Activated CD4-positive, CD25-positive, alpha-beta regulatory T cell treated with anti-CD3 and anti-CD28 coated beads, Interleukin-2, amount 50 U/mL, for 16 hours (primary cell): ENCODE results near the gene TMEM169.
"Not testable (repeated sequence)": the region's sequence is repeated elsewhere in the genome, so short reads cannot be mapped to it uniquely, and the experiment has no call there.

Experiments used
- DNase-seq: peaks from one replicate; pipeline ENCODE4 v3.0.0-alpha.2; 2020; ENCODE audit warnings: low read depth, low spot score

TMEM169 gene

DNA sequence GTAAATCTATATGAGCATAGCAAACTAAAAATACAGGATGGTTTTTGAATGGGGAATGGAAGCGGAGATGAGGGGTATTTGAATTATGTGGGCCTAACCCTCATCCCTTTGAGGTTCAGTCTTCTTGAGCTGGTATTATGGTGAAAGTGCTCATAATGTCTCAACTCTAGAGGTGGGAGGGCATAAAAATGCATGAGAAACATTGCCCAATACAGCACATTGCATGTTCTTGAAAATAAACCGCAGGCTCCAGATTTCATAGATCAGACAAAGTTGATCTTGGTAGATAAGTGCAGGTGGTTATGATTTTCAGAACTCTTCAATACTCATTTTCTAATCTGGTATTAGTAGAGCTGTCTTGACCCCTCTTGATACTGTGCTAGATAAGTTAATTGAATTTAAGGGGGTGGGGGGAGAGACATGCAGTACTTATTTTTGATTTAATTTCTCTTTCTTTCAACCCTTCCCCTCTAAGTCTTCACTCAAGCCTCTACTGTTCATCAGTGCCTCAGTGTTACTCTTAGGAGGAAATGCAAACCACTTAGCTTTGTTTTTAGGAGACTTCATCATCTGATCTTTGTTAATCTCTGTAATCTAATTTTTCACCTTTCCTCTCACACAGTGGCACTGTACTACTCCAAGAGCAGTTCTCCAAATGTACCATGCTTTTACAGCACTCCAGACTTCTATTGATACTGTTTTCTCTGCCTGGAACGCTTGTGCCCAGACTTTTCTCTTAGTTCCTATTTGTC, 49.6 kb downstream of the TMEM169 start:
- DNase-seq, result no peak

- DNase-seq, result no peak
These were observed 50.9 kb downstream of the TMEM169 start for GRCh38 chr2:216132585-216132984.

DNA sequence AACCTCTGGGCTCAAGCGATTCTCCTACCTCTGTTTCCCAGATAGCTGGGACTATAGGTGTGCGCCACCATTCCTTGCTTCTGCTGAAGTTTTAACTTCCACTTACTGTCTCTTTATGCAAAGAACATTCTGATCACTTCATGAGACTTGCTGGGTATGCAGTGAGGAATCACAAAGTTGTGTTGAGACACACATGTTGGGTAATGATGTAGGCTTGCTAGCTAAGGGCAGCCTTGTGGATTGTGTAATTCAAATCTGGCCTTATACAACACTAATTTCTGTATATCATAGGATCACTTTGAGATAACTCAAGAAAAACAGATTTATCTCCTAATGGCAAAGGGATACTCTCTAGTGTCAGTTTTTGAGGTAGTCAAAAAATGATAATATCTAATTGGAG, 51.7 kb downstream of the TMEM169 start:
- DNase-seq, result no peak

DNA sequence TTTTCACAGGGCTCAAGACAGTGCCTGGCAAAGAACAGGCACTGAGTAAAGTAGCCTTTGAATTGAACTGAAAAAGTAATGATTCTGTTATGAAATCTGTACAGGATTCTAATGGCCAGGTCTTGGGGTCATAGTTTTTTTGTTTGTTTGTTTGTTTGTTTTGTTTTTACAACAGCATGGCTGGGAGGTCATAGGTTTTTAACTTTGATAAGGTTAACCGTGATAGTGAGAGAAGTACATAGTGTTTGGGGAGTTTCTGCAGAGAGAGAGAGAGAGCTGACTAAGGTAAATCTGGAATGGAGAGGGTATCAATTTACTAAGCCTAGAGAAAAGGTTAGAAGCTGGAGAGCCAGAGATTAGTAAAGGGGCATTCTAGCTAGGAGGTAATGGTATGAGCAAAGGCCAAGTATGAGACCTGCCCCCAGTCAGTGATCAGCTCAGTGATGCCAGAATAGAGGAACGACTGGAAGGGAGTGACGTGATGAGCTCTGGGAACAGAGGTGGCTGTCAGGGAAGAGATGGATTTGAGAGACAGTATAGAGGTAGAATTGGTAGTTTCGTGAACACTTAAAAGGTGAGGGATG, 53.3 kb downstream of the TMEM169 start:
- DNase-seq, result no peak

DNA sequence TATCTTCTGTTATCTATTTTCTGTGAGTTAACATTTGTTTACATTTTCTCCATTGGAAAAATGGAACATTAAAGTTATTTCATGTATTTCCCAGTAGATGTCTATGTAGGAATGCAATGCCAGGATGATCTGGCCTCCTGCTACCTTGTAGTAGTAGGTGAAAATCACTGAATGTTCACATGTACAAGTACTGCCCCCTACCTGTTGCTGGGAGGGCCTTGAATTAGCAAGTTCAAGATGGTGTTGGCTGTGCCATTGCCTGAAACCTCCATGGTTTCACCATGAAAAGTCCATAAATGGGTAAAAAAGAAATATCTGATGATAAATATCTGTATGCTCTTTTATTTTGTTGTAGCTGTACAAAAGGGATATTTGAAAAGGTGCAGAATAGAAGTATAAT, 58.2 kb downstream of the TMEM169 start:
- DNase-seq, result no peak

- not testable (repeated sequence) for DNase-seq
These were observed 59.8 kb downstream of the TMEM169 start for GRCh38 chr2:216141516-216141915.

- DNase-seq, result no peak
These were observed 60.8 kb downstream of the TMEM169 start for GRCh38 chr2:216142540-216142939.

DNA sequence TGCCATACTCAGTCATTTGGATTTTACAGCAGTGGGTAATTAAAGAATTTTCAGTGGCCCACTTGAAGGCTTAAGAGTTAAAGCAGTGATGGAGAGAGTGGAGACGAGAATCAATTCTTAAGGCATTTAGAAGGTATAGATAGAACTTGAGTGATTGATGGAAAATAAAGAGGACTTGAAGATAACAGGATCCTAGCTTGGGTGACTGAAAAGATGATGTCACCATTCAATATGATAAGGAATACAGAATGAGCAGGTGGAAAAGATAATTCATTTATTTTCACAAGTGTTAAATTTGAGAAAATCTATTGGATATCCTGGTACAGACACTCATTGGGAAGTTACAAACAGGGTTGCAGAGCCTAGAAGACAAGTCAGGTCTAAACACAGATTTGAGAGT, 62.7 kb downstream of the TMEM169 start:
- DNase-seq, result no peak

DNA sequence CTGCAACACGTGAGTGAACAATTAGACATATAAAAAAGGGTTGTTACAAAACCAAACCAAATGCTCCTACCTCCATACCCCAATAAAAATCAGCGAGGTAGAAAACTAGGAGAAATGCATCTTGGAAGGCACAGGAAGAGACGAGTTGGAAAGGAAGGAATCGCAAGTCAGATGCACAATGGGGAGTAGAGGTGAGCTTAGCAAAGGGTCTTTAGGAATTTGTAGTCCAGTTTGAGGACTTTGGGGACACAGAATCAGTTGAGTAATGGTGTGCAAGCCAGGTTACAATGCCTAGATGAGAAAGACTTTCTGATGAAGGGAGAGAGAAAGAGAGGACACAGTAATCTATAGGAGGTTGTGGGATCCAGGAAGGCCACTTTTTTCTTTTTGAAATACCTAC, 63.1 kb downstream of the TMEM169 start:
- DNase-seq, result no peak

- no peak for DNase-seq
These were observed 64.9 kb downstream of the TMEM169 start for GRCh38 chr2:216146573-216146972.

DNA sequence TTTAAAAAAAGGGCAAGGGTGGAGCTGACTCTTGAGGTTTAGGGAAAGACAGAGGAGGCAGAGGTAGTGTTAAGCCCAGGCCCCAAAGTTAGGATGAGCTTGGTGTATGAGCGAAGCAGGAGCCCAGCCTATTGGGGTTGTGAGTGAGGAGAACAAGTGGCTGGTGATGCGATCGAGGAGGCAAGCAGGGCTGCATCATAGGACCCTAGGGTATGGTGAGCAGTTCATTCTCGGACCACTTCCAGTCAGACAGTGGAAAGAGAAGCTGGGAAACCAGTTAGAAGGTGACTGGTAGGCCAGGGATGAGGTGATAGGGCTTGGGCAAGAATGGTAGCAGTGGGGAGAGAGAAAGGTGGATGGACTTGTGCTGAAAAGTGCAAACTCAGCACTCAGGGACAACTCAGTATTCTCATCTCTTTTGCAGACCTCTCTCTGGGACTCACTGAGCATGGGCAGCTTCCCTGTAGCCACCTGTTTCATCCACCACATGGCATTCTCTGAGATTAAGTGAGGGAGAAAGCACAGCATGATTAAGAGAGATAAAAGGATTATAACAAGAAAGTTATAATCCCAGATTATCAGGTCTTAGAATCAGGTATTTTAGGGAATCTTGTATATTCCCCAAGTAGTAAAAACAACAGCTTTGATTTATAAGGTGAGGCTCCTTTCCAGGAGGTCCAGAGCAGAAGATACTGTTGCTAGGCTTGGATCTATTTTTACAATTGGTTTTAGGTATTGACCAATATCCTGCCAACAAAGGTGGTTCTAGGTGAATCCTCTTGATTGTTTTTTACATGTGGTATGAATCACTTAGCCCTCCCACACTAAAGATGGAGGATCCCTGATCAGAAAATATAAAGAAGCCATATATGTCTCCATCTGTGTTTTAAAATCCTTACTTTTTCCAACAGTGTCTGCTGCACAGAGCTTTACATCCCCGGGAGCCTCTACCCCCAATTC, 65.7 kb downstream of the TMEM169 start:
- no peak for DNase-seq

GRCh38 chr2:216148983-216149382, 67.3 kb downstream of the TMEM169 start:
- no peak for DNase-seq

- DNase-seq, result no peak
These were observed 68.0 kb downstream of the TMEM169 start for GRCh38 chr2:216149741-216150140.

DNA sequence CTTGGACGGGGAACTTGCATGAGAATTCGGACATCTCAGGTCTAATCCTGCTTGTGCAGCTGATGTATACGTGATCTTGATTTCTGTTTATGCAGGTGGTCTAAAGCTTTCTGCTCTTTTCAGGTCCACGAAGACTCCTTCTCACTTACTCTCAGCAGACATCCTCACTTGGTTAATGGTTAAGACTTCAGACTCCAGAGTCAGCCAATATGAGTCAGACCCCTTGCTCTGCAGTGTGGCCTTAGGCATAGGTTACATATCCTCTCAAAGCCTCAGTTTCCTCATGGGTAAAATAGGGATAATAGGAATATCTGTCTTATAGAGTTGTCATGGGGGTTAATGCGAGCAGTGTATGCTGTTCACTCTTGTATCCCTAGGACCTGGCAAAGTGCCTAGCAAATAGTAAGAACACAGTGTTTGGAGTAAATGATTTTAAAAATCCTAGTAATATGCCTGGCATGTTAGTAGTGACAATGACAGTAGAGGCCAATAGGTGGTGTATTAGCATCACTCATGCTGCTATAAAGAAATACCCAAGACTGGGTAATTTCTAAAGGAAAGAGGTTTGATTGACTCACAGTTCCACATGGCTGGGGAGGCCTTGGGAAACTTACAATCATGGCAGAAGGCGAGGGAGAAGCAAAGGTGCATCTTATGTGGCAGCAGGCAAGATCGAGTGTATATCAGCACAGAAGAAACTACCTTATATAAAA, 69.8 kb downstream of the TMEM169 start:
- no peak for DNase-seq
